ENCODE data around the gene PITX2. TPM values are rescaled to one million over a fixed set of nuclear protein-coding genes. Genes with fewer than 3 reads are reported as not detected.

The PITX2 gene
- total and polyA plus RNA-seq, 2 of the 13 experiments (the other 11 are each of a cell fraction or from before 2014, with no cell fraction given): not detected

DNA sequence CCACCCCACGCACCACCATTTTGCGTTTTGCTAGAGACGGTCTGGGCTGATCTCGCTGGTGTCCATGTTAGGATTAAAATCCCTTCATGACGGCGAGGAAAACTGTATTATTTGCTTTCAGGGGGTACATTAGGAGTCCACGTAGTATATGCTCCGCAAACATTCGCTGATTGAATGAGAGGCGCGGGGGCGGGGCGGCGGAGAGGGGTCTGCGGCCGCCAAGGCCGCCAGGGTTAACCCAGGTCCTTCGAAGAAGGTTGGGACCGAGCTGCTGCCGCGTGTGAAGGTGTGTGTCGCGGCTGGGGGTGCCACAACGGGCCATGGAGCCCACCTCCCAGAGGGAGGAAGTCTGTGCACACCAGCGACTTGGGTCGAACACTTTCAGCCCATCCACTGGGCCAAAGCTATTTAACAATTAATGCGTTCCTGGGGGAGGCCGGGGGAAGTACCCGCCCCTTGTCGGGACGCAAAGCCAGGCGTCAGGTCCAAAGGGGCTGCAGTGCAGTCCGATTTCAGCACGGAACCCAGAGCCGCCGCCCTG lies 6.4 kb upstream of the PITX2 start:
- in situ Hi-C loops (cut with HindIII; ENCODE audit: extremely low pct_ligation_motif_present, low pct_unique_long_range_greater_than_20kb): no loop called here
- no peak overlapping the region for H2AFZ ChIP-seq (ENCODE audit: low read length)
- no peak for DNase-seq (ENCODE audit: low spot score)
- H3K4me2 ChIP-seq (ENCODE audit: low read depth, low read length): no peak overlapping the region
- no peak overlapping the region for H3K4me3 ChIP-seq (replicated peaks in 1 of 3; ENCODE audit: insufficient read depth in 1 of 3, low read depth in 2 of 3, low read length in 3 of 3)
- H3K27ac ChIP-seq (ENCODE audit: extremely low read length, insufficient read depth, low read length): no peak overlapping the region
- H3K4me1 ChIP-seq (ENCODE audit: insufficient read depth, low read length): 0 out of 2 replicates have a peak, but pooled peaks cover 4% of the 10 kb centered on the region
- no peaks in the 10 kb centered on the region for H3K9me3 ChIP-seq (ENCODE audit: low read length)
- H3K9ac ChIP-seq (ENCODE audit: insufficient read depth, low read depth, low read length): no peak overlapping the region
- no TSS peak for BruUV-seq (replicated peaks)
- TF ChIP-seq PRPF4 (IDR thresholded peaks at IDR 0.05; ENCODE audit: low read depth, low read length, poor library complexity, severe bottlenecking) (no peak), ZC3H13 (CRISPR knock-in tag; IDR thresholded peaks at IDR 0.05) (no peak), PHF8 (CRISPR knock-in tag; IDR thresholded peaks at IDR 0.05) (no peak), ZNF232 (CRISPR knock-in tag; IDR thresholded peaks at IDR 0.05; ENCODE audit: borderline replicate concordance) (no peak), HNRNPH1 (optimal IDR thresholded peaks at IDR 0.05; ENCODE audit: low read depth, low read length) (no peak), ZNF432 (CRISPR knock-in tag; IDR thresholded peaks at IDR 0.05; ENCODE audit: borderline replicate concordance) (no peak), ZNF557 (CRISPR knock-in tag; IDR thresholded peaks at IDR 0.05) (no peak), ZNF484 (CRISPR knock-in tag; IDR thresholded peaks at IDR 0.05; ENCODE audit: borderline replicate concordance, low read depth) (no peak)
- no peaks in the 10 kb centered on the region for H3K36me3 ChIP-seq (replicated peaks in 1 of 2; ENCODE audit: control insufficient read depth in 1 of 2, insufficient read depth in 2 of 2, low read length in 2 of 2)
- intact Hi-C loops (cut with micrococcal nuclease; ENCODE audit: unreplicated experiment): no loop called here
- peaks cover 2 to 74% of the 10 kb centered on the region in 2 experiments; a peak in 4 of 5 replicates for H3K27me3 ChIP-seq (ENCODE audit: control insufficient read depth in 1 of 2, insufficient read depth in 2 of 2, low read length in 2 of 2)
- H4K20me1 ChIP-seq (ENCODE audit: insufficient read depth, low read length): no peaks in the 10 kb centered on the region
- WGBS (ENCODE audit: low lambda C conversion rate): 40% methylated on average over 23 of the region's 36 CpGs
- ChIA-PET CTCF (ENCODE audit: low intra/inter-chr PET ratio, low total read pairs) (no interaction called here), POLR2A (no interaction called here)
- ATAC-seq: no peak
- FAIRE-seq: no peak
- no peaks in the 10 kb centered on the region for H3K79me2 ChIP-seq (ENCODE audit: insufficient read depth, low read length)

GRCh38 chr4:110628663-110629213 lies 5.9 kb upstream of the PITX2 start:
- no peak overlapping the region for H2AFZ ChIP-seq (ENCODE audit: low read length)
- FAIRE-seq: no peak
- no peak for DNase-seq (ENCODE audit: low spot score)
- H3K79me2 ChIP-seq (ENCODE audit: insufficient read depth, low read length): no peaks in the 10 kb centered on the region
- H3K27ac ChIP-seq (ENCODE audit: extremely low read length, insufficient read depth, low read length): no peak overlapping the region
- CTCF ChIA-PET (ENCODE audit: low intra/inter-chr PET ratio, low total read pairs): no interaction called here
- WGBS (ENCODE audit: low lambda C conversion rate): 58% methylated on average over 26 of the region's 26 CpGs
- POLR2A ChIA-PET: no interaction called here
- no peaks in the 10 kb centered on the region for H3K36me3 ChIP-seq (replicated peaks in 1 of 2; ENCODE audit: control insufficient read depth in 1 of 2, insufficient read depth in 2 of 2, low read length in 2 of 2)
- H3K4me2 ChIP-seq (ENCODE audit: low read depth, low read length): no peak overlapping the region
- intact Hi-C loops (cut with micrococcal nuclease; ENCODE audit: unreplicated experiment): no loop called here
- H3K4me3 ChIP-seq (replicated peaks in 1 of 3; ENCODE audit: insufficient read depth in 1 of 3, low read depth in 2 of 3, low read length in 3 of 3): no peak overlapping the region
- H4K20me1 ChIP-seq (ENCODE audit: insufficient read depth, low read length): no peaks in the 10 kb centered on the region
- H3K9me3 ChIP-seq (ENCODE audit: low read length): no peaks in the 10 kb centered on the region
- peaks cover 2 to 70% of the 10 kb centered on the region in 2 experiments; a peak in 4 of 5 replicates for H3K27me3 ChIP-seq (ENCODE audit: control insufficient read depth in 1 of 2, insufficient read depth in 2 of 2, low read length in 2 of 2)
- BruUV-seq (replicated peaks): no TSS peak
- 0 out of 2 replicates have a peak, but pooled peaks cover 4% of the 10 kb centered on the region for H3K4me1 ChIP-seq (ENCODE audit: insufficient read depth, low read length)
- in situ Hi-C loops (cut with HindIII; ENCODE audit: extremely low pct_ligation_motif_present, low pct_unique_long_range_greater_than_20kb): no loop called here
- ATAC-seq: no peak
- TF ChIP-seq ZGPAT (CRISPR knock-in tag; IDR thresholded peaks at IDR 0.05): no peak
- no peak overlapping the region for H3K9ac ChIP-seq (ENCODE audit: insufficient read depth, low read depth, low read length)
